Endothelial cell of umbilical vein (primary cell): Measurements from ENCODE around the gene AJM1. TPM values are rescaled to one million over a fixed set of nuclear protein-coding genes. Genes with fewer than 3 reads are reported as not detected.

Experiments used
- BruUV-seq: library from RNA; stranded (reverse); fragments of 400-500 nt; replicated peaks from 2 replicates; lab custom pipeline; 2021; lab: Mats Ljungman, UMichigan
- CTCF ChIA-PET: fragments of 300-600, 350-600 bp; sonication (Branson Sonifier 250); formaldehyde crosslinking; loops from one replicate; lab custom pipeline; 2021; ENCODE audit warnings: antibody characterized with exemption, inconsistent platforms; lab: Charles Lee
- POLR2A ChIA-PET: fragments of 300-600, 350-600 bp; sonication (Branson Sonifier 250); formaldehyde crosslinking; loops from one replicate; lab custom pipeline; 2021; ENCODE audit warnings: antibody characterized with exemption, inconsistent platforms; lab: Charles Lee
- DNase-seq: peaks from one replicate; pipeline ENCODE4 v3.0.0-alpha.2; 2011; ENCODE audit warnings: low read depth, low spot score
- FAIRE-seq: peaks from 2 replicates; lab custom pipeline; 2011; peaks lifted over from hg19 to GRCh38; lab: Jason Lieb, UNC
- H2AFZ ChIP-seq: 2 replicates; pipeline ENCODE4 v1.6.0; 2012; ENCODE audit warnings: low read depth, low read length, control low read depth, inconsistent platforms
- H3K27ac ChIP-seq: 2 replicates; pipeline ENCODE4 v1.5.1; 2011; ENCODE audit warnings: low read depth, mild to moderate bottlenecking, control low read depth, low read length, moderate library complexity; ENCODE audit not compliant: insufficient read depth
- H3K27me3 ChIP-seq, 2 experiments: 2 replicates each; pipeline versions ENCODE4 v1.6.0 to v1.6.1; 2011; ENCODE audit warnings: low read length in 2 of 2, mixed read lengths in 1 of 2; ENCODE audit not compliant: control insufficient read depth in 2 of 2, insufficient read depth in 2 of 2
- H3K36me3 ChIP-seq, 2 experiments: 2 replicates in 1 of 2; 3 replicates in 1 of 2; pipeline ENCODE4 v1.5.1; 2011; ENCODE audit warnings: low read length in 2 of 2, mild to moderate bottlenecking in 1 of 2, moderate library complexity in 1 of 2; ENCODE audit not compliant: control insufficient read depth in 2 of 2, insufficient read depth in 2 of 2; ENCODE audit errors: extremely low read depth in 1 of 2
- H3K4me1 ChIP-seq: 3 replicates; pipeline ENCODE4 v1.5.1; 2011; ENCODE audit warnings: mild to moderate bottlenecking, low read length; ENCODE audit not compliant: control insufficient read depth, insufficient read depth; ENCODE audit errors: extremely low read depth
- H3K4me2 ChIP-seq: 2 replicates; pipeline ENCODE4 v1.6.1; 2011; ENCODE audit warnings: low read length, control low read depth, mixed read lengths; ENCODE audit not compliant: insufficient read depth
- H3K4me3 ChIP-seq, 3 experiments: fragments of 200-600 bp in 1 of 3; sonication (generic), shearing (Covaris generic) in 1 of 3; replicated peaks in 1 of 3; 2 replicates each; pipeline ENCODE4 v1.5.1; 2011 to 2016; ENCODE audit warnings: control low read depth in 3 of 3, low read length in 3 of 3, mild to moderate bottlenecking in 2 of 3, inconsistent platforms in 1 of 3, low read depth in 1 of 3, moderate library complexity in 1 of 3; ENCODE audit not compliant: insufficient read depth in 1 of 3
- H3K79me2 ChIP-seq: 2 replicates; pipeline ENCODE4 v1.6.0; 2012; ENCODE audit warnings: low read length, inconsistent platforms; ENCODE audit not compliant: control insufficient read depth, insufficient read depth
- H3K9ac ChIP-seq: replicated peaks from 2 replicates; pipeline ENCODE3; 2011; ENCODE audit warnings: low read length, control low read depth; ENCODE audit not compliant: insufficient read depth; ENCODE audit errors: extremely low read depth
- H3K9me1 ChIP-seq: replicated peaks from 3 replicates; pipeline ENCODE4 v1.6.0; 2011; ENCODE audit warnings: mild to moderate bottlenecking, low read length; ENCODE audit not compliant: control insufficient read depth, insufficient read depth; ENCODE audit errors: extremely low read depth
- H3K9me3 ChIP-seq: replicated peaks from 2 replicates; pipeline ENCODE4 v1.5.1; 2012; ENCODE audit warnings: low read length, inconsistent platforms; ENCODE audit not compliant: control insufficient read depth, insufficient read depth
- H4K20me1 ChIP-seq: replicated peaks from 2 replicates; pipeline ENCODE3; 2011; ENCODE audit warnings: mild to moderate bottlenecking, low read length; ENCODE audit not compliant: control insufficient read depth, insufficient read depth; ENCODE audit errors: extremely low read depth
- EZH2 ChIP-seq: IDR thresholded peaks from 2 replicates; pipeline ENCODE4 v1.6.1; 2012; ENCODE audit warnings: borderline replicate concordance, low read depth, mild to moderate bottlenecking, moderate library complexity, low read length, inconsistent platforms; ENCODE audit not compliant: severe bottlenecking
- FOS ChIP-seq: IDR thresholded peaks from 2 replicates; pipeline ENCODE4 v1.6.1; 2011; ENCODE audit warnings: mild to moderate bottlenecking, low read length, moderate library complexity, borderline replicate concordance; ENCODE audit not compliant: insufficient read depth
- GATA2 ChIP-seq: IDR thresholded peaks from 2 replicates; pipeline ENCODE4 v1.7.0; 2011; ENCODE audit warnings: low read depth, mild to moderate bottlenecking, moderate library complexity, mixed read lengths, low read length; ENCODE audit not compliant: insufficient read length, insufficient read depth
- JUN ChIP-seq: IDR thresholded peaks from 2 replicates; pipeline ENCODE4 v1.6.1; 2011; ENCODE audit warnings: borderline replicate concordance, low read depth; ENCODE audit not compliant: insufficient read length, insufficient read depth
- MYC ChIP-seq: IDR thresholded peaks from one replicate; pipeline ENCODE4 v1.6.1; 2011; ENCODE audit warnings: mild to moderate bottlenecking, low read depth, low read length
- POLR2A ChIP-seq: IDR thresholded peaks from 2 replicates; pipeline ENCODE4 v1.6.1; 2012; ENCODE audit warnings: low read depth, mild to moderate bottlenecking, control low read depth, low read length
- POLR2AphosphoS5 ChIP-seq: IDR thresholded peaks from 2 replicates; pipeline ENCODE4 v1.6.1; 2012; ENCODE audit warnings: low read depth, mild to moderate bottlenecking, control low read depth, low read length, moderate library complexity; ENCODE audit not compliant: insufficient read depth
- dilution Hi-C: fragments of 300-500 bp; cut with MboI; formaldehyde crosslinking; loops from one replicate; pipeline ENCODE4 v1.15.0; 2019; ENCODE audit warnings: low sequenced_read_pairs; ENCODE audit not compliant: extremely low pct_ligation_motif_present
- intact Hi-C: fragments of 100-400 bp; cut with micrococcal nuclease; formaldehyde crosslinking; loops from one replicate; pipeline ENCODE4 v1.10.0; 2022
- polyA plus RNA-seq, 4 experiments: library from polyadenylated mRNA; depleted of rRNA in 3 of 4; stranded (reverse) in 3 of 4; unstranded in 1 of 4; fragments of >200 nt; gene quantifications; 2 replicates each; pipeline versions ENCODE4 v1.2.1 to v1.2.3, GENCODE V29; 2011 to 2012; ENCODE audit warnings: missing spikeins in 1 of 4
- total RNA-seq: library from RNA; stranded (reverse); gene quantifications from 2 replicates; pipeline ENCODE4 v1.2.3, GENCODE V29; 2021
- TF ChIP-seq, protein P1 (sequence below): IDR thresholded peaks from 2 replicates; pipeline ENCODE4 v1.6.1; 2011; ENCODE audit not compliant: insufficient read depth, insufficient read length
- TF ChIP-seq, protein P2 (sequence below), 2 donors: IDR thresholded peaks; 1 replicate in 1 of 2; 2 replicates in 1 of 2; pipeline ENCODE4 v1.5.1; 2011; ENCODE audit warnings: low read length in 2 of 2, mild to moderate bottlenecking in 2 of 2, moderate library complexity in 2 of 2, control low read depth in 1 of 2, inconsistent platforms in 1 of 2, low read depth in 1 of 2; ENCODE audit not compliant: insufficient read depth in 1 of 2; ENCODE audit errors: extremely low read depth in 1 of 2

The AJM1 gene
- total and polyA plus RNA-seq, 2 donors (not counting 3 experiments of a cell fraction or from before 2014, with no cell fraction given): 0.30 to 1.3 TPM

DNA sequence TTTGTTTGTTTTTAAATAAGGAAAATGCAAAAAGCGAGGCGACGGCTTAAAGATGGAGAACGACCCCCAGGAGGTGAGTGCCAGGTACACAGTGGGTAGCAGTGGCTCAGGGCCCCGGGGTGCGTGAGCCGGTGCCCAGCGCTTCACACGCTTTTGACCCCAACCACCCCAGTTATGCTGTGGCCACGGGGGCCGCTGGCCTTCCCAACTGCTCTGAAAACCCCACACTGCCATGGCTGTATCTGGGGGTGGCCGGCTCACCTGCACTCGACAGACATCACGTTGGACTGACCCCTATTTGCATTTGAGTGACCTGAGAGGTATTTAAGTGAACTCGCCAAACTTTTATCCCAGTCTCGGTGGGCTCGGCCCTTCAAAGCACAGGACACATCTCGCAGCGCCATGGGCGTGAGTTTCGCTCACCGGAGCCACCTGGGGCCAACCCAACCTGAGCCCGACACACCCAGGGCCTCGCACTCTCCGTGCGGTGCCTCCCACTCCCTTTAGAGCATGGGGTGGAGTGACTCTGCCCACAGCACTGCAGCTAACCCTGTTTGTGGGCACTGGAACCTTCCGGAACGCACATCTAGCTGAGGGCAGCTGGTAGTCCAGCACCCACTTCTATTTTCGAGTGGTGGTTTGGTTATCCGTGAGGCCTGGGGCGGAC, 13.7 kb upstream of the AJM1 start:
- no peak for TF ChIP-seq POLR2AphosphoS5
- no peak for TF ChIP-seq MYC
- no peak for TF ChIP-seq FOS
- POLR2A ChIA-PET: no interaction called here
- Histone ChIP-seq H3K27me3 (no peaks in the 10 kb centered on the region), H3K27ac (no peak overlapping the region), H3K9me3 (no peaks in the 10 kb centered on the region), H2AFZ (no peak overlapping the region), H3K4me3 (no peak overlapping the region), H4K20me1 (no peaks in the 10 kb centered on the region), H3K4me1 (no peaks in the 10 kb centered on the region), H3K9ac (no peak overlapping the region), H3K36me3 (peaks cover 13 to 49% of the 10 kb centered on the region in 2 experiments), H3K4me2 (no peak overlapping the region), H3K79me2 (no peaks in the 10 kb centered on the region), H3K9me1 (no peaks in the 10 kb centered on the region)
- intact Hi-C loops (no loop called here), dilution Hi-C loops (no loop called here)
- DNase-seq (no peak), FAIRE-seq (no peak)
- BruUV-seq: no TSS peak
- CTCF ChIA-PET: no interaction called here

DNA sequence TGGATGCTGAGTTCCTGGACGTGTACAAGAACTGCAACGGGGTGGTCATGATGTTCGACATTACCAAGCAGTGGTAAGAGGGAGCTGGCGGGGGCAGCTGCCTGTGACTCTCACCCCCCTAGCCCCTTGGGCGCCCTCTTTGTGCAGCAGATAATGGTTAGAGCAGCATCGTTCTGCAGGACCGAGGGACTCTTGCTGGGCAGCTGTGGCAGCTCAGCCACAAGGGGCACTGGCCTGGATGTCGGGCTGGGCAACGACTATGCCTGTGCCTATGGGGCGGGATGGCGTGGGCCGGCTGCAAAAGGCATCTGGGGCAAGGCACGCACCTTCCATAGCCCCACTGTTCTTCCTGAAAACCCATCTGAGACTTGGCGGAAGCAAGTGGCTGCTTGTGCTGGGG, 12.9 kb upstream of the AJM1 start:
- no peaks in the 10 kb centered on the region for H3K9me1 ChIP-seq
- BruUV-seq: no TSS peak
- H3K27ac ChIP-seq: no peak overlapping the region
- H3K4me3 ChIP-seq: no peak overlapping the region
- DNase-seq (no peak), FAIRE-seq (no peak)
- H3K79me2 ChIP-seq: no peaks in the 10 kb centered on the region
- no peak for TF ChIP-seq POLR2AphosphoS5
- TF ChIP-seq POLR2A: no peak
- TF ChIP-seq, protein P1, sequence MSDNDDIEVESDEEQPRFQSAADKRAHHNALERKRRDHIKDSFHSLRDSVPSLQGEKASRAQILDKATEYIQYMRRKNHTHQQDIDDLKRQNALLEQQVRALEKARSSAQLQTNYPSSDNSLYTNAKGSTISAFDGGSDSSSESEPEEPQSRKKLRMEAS: no peak
- no peak for TF ChIP-seq GATA2
- no peak for TF ChIP-seq MYC
- TF ChIP-seq, protein P2, sequence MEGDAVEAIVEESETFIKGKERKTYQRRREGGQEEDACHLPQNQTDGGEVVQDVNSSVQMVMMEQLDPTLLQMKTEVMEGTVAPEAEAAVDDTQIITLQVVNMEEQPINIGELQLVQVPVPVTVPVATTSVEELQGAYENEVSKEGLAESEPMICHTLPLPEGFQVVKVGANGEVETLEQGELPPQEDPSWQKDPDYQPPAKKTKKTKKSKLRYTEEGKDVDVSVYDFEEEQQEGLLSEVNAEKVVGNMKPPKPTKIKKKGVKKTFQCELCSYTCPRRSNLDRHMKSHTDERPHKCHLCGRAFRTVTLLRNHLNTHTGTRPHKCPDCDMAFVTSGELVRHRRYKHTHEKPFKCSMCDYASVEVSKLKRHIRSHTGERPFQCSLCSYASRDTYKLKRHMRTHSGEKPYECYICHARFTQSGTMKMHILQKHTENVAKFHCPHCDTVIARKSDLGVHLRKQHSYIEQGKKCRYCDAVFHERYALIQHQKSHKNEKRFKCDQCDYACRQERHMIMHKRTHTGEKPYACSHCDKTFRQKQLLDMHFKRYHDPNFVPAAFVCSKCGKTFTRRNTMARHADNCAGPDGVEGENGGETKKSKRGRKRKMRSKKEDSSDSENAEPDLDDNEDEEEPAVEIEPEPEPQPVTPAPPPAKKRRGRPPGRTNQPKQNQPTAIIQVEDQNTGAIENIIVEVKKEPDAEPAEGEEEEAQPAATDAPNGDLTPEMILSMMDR (IDR thresholded peaks at IDR 0.05; ENCODE audit: extremely low read depth in 1 of 2, insufficient read depth in 1 of 2, low read depth in 1 of 2, low read length in 2 of 2): no peak
- no peak for TF ChIP-seq FOS
- TF ChIP-seq EZH2: no peak
- TF ChIP-seq JUN: no peak
- H3K4me1 ChIP-seq: no peaks in the 10 kb centered on the region
- H4K20me1 ChIP-seq: no peaks in the 10 kb centered on the region
- intact Hi-C loops (no loop called here), dilution Hi-C loops (no loop called here)
- H3K4me2 ChIP-seq: no peak overlapping the region
- no peak overlapping the region for H2AFZ ChIP-seq
- H3K27me3 ChIP-seq: no peaks in the 10 kb centered on the region
- ChIA-PET POLR2A (no interaction called here), CTCF (no interaction called here)
- H3K9ac ChIP-seq: no peak overlapping the region
- H3K36me3 ChIP-seq: peaks cover 11 to 45% of the 10 kb centered on the region in 2 experiments
- H3K9me3 ChIP-seq: no peaks in the 10 kb centered on the region
